Measurements from ENCODE around the gene PARP2. TPM values are rescaled to one million over a fixed set of nuclear protein-coding genes. Genes with fewer than 3 reads are reported as not detected.

Gene PARP2, protein sequence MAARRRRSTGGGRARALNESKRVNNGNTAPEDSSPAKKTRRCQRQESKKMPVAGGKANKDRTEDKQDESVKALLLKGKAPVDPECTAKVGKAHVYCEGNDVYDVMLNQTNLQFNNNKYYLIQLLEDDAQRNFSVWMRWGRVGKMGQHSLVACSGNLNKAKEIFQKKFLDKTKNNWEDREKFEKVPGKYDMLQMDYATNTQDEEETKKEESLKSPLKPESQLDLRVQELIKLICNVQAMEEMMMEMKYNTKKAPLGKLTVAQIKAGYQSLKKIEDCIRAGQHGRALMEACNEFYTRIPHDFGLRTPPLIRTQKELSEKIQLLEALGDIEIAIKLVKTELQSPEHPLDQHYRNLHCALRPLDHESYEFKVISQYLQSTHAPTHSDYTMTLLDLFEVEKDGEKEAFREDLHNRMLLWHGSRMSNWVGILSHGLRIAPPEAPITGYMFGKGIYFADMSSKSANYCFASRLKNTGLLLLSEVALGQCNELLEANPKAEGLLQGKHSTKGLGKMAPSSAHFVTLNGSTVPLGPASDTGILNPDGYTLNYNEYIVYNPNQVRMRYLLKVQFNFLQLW
- total RNA-seq, result 10 to 100 TPM in 2 of 4 donors, 1 to 10 TPM in 2; 4.4 to 96.5 (median 9.1) TPM

GRCh38 chr14:20343092-20343861 lies at the start of gene PARP2:
PARP2 (plus strand) TSS chr14:20343635; CDS start chr14:20343642, 7 bp downstream.
- no peaks in the 10 kb centered on the region for H3K27me3 ChIP-seq
- in situ Hi-C loops (cut with MboI; ENCODE audit: low pct_ligation_motif_present in 1 of 4, low pct_unique_long_range_greater_than_20kb in 1 of 4, low sequenced_read_pairs in 3 of 4), result loop anchor here in 2 of 4 donors (25.0 kb wide), 2 partner anchors 119 to 344 kb away; partner anchors contain the start of genes APEX1 (in 2 of the 2), OSGEP (in 2 of the 2), PIP4P1 (in 2 of the 2) and PNP (in 2 of the 2)
- H3K36me3 ChIP-seq, result no peaks in the 10 kb centered on the region
- intact Hi-C loops (cut with DNase I; ENCODE audit: low total_unique reads), result loop anchor here (5.0 to 10.0 kb wide), 2 partner anchors 122 to 339 kb away; partner anchors contain the start of genes PIP4P1, PNP and RNASE4
- H3K4me1 ChIP-seq, result peaks cover 0 to 7% (median 2%) of the 10 kb centered on the region in 4 donors
- peak within 1 kb of the TSS; percentile 57 to 65 (median 60) for H3K4me3 ChIP-seq
- H3K9me3 ChIP-seq, result no peaks in the 10 kb centered on the region
- TF ChIP-seq, protein P1, sequence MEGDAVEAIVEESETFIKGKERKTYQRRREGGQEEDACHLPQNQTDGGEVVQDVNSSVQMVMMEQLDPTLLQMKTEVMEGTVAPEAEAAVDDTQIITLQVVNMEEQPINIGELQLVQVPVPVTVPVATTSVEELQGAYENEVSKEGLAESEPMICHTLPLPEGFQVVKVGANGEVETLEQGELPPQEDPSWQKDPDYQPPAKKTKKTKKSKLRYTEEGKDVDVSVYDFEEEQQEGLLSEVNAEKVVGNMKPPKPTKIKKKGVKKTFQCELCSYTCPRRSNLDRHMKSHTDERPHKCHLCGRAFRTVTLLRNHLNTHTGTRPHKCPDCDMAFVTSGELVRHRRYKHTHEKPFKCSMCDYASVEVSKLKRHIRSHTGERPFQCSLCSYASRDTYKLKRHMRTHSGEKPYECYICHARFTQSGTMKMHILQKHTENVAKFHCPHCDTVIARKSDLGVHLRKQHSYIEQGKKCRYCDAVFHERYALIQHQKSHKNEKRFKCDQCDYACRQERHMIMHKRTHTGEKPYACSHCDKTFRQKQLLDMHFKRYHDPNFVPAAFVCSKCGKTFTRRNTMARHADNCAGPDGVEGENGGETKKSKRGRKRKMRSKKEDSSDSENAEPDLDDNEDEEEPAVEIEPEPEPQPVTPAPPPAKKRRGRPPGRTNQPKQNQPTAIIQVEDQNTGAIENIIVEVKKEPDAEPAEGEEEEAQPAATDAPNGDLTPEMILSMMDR (IDR thresholded peaks at IDR 0.05), result peak in 1 of 5 experiments; percentile 17
- TF ChIP-seq POLR2A (IDR thresholded peaks at IDR 0.05) (peak; percentile 93), EP300 (IDR thresholded peaks at IDR 0.05; ENCODE audit: low read depth) (no peak), POLR2AphosphoS5 (IDR thresholded peaks at IDR 0.05) (peak; percentile 92 to 99 (median 99))
- peak; percentile 96 for DNase-seq
- 0% methylated on average over 49 of the region's 50 CpGs; no CpG with 5 or more reads in 1 of the 2 donors for WGBS, 2 donors (ENCODE audit: low coverage in 1 of 2)
- peak within 1 kb of the TSS; percentile 94 to 98 (median 96) for H3K27ac ChIP-seq

DNA sequence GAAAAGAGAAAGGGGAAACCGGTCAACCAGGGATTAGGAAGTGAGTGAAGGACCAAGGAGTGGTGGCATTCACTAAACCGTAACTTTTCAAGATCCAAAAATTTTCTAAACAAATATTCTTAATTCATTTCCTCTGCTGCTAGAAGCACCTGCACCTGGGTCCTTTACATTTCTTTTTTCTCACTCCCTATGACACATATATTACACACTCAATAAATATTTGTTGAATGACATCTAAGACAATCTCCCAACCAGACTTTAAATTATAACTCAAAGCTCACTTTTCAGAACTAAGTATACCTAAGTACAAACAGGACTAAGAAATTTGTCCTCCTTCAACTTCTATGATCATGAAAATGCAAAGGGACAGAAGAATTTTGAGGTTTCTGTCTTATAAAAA lies 48.8 kb upstream of the PARP2 start:
- no peak for TF ChIP-seq POLR2AphosphoS5 (IDR thresholded peaks at IDR 0.05)
- TF ChIP-seq, protein P1 (IDR thresholded peaks at IDR 0.05), result no peak
- no peak for TF ChIP-seq POLR2A (IDR thresholded peaks at IDR 0.05)
- no peak for TF ChIP-seq EP300 (IDR thresholded peaks at IDR 0.05; ENCODE audit: low read depth)
- DNase-seq, result no peak
- Histone ChIP-seq H3K4me3 (no peak overlapping the region), H3K27ac (no peak overlapping the region), H3K27me3 (no peaks in the 10 kb centered on the region), H3K36me3 (peaks cover 0 to 86% (median 32%) of the 10 kb centered on the region in 4 donors), H3K9me3 (no peaks in the 10 kb centered on the region), H3K4me1 (no peaks in the 10 kb centered on the region)
- WGBS, 2 donors (ENCODE audit: low coverage in 1 of 2), result 89 to 95% methylated on average over 2 of the region's 2 CpGs
- intact Hi-C loops (cut with DNase I; ENCODE audit: low total_unique reads) (no loop called here), in situ Hi-C loops (cut with MboI; ENCODE audit: low pct_ligation_motif_present in 1 of 4, low pct_unique_long_range_greater_than_20kb in 1 of 4, low sequenced_read_pairs in 3 of 4) (no loop called here)

DNA sequence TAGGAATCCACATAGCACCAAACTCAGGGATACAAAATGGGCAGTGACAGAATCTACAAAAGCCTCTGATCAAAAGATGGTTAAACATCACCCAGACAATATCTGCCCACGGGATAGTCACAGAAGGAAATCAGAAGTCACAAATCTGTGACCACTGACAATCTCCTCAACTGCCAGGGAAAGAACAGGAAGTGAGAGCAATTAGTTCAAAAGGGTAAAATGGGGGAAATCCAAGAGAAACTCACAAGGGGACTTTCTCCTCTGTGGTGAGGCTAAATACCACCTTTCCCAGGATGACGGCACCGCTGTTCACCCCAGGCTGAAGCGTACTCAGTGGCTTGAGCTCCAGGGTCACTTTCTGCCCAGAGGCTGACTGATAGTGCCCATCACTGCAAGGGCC lies 48.4 kb upstream of the PARP2 start:
- H3K36me3 ChIP-seq, result peaks cover 0 to 84% (median 32%) of the 10 kb centered on the region in 4 donors
- no peaks in the 10 kb centered on the region for H3K9me3 ChIP-seq
- no peak overlapping the region for H3K27ac ChIP-seq
- no peak overlapping the region for H3K4me3 ChIP-seq
- TF ChIP-seq POLR2A (IDR thresholded peaks at IDR 0.05), result no peak
- TF ChIP-seq EP300 (IDR thresholded peaks at IDR 0.05; ENCODE audit: low read depth), result no peak
- TF ChIP-seq, protein P1 (IDR thresholded peaks at IDR 0.05), result no peak
- no peak for TF ChIP-seq POLR2AphosphoS5 (IDR thresholded peaks at IDR 0.05)
- DNase-seq, result no peak
- intact Hi-C loops (cut with DNase I; ENCODE audit: low total_unique reads), result no loop called here
- H3K4me1 ChIP-seq, result no peaks in the 10 kb centered on the region
- 70 to 73% methylated on average over 3 to 4 of the region's 4 CpGs for WGBS, 2 donors (ENCODE audit: low coverage in 1 of 2)
- no peaks in the 10 kb centered on the region for H3K27me3 ChIP-seq
- in situ Hi-C loops (cut with MboI; ENCODE audit: low pct_ligation_motif_present in 1 of 4, low pct_unique_long_range_greater_than_20kb in 1 of 4, low sequenced_read_pairs in 3 of 4), result no loop called here

Data from transverse colon (tissue), 4 donors.